Parathyroid adenoma (tissue), 2 donors: ENCODE data around the gene VOPP1.

ENCODE experiments used
- H2AFZ ChIP-seq: fragments of 300-600 bp; sonication (generic); one replicate; pipeline ENCODE4 v1.7.0; 2017; ENCODE audit warnings: antibody characterized with exemption, mild to moderate bottlenecking
- H3K27ac ChIP-seq: fragments of 300-600 bp; sonication (generic); one replicate; pipeline ENCODE4 v1.7.0; 2017
- H3K27me3 ChIP-seq: fragments of 300-600 bp; sonication (generic); one replicate; pipeline ENCODE4 v1.7.0; 2017; ENCODE audit warnings: low read length; ENCODE audit not compliant: control insufficient read depth, insufficient read depth
- H3K36me3 ChIP-seq: fragments of 300-600 bp; sonication (generic); one replicate; pipeline ENCODE4 v1.7.0; 2017; ENCODE audit warnings: low read length; ENCODE audit not compliant: control insufficient read depth, insufficient read depth
- H3K4me1 ChIP-seq: fragments of 300-600 bp; sonication (generic); one replicate; pipeline ENCODE4 v1.7.0; 2017; ENCODE audit warnings: control low read depth
- H3K4me2 ChIP-seq: fragments of 300-600 bp; sonication (generic); one replicate; pipeline ENCODE4 v1.7.0; 2017; ENCODE audit warnings: low read length
- H3K4me3 ChIP-seq: fragments of 300-600 bp; sonication (generic); one replicate; pipeline ENCODE4 v1.7.0; 2017; ENCODE audit warnings: low read depth, low read length
- H3K79me2 ChIP-seq: fragments of 300-600 bp; sonication (generic); one replicate; pipeline ENCODE4 v1.7.0; 2017; ENCODE audit warnings: control low read depth
- H3K9ac ChIP-seq: fragments of 300-600 bp; sonication (generic); one replicate; pipeline ENCODE4 v1.7.0; 2017; ENCODE audit warnings: mild to moderate bottlenecking
- H3K9me3 ChIP-seq: fragments of 300-600 bp; sonication (generic); one replicate; pipeline ENCODE4 v1.7.0; 2017; ENCODE audit warnings: low read length; ENCODE audit not compliant: control insufficient read depth
- CTCF ChIP-seq: fragments of 300-600 bp; sonication (generic); IDR thresholded peaks from one replicate; pipeline ENCODE4 v1.7.0; 2017; ENCODE audit warnings: antibody characterized with exemption, mild to moderate bottlenecking
- donor health status: primary hyperparathyroidism.

Gene VOPP1

GRCh38 chr7:55569269-55569663, 3.0 kb downstream of the VOPP1 start:
- Histone ChIP-seq H3K4me2 (peak overlapping the region; percentile 28), H3K27me3 (no peaks in the 10 kb centered on the region), H2AFZ (peak overlapping the region; percentile 47), H3K9me3 (no peaks in the 10 kb centered on the region), H3K27ac (peak overlapping the region; percentile 21), H3K4me1 (peaks cover 14% of the 10 kb centered on the region), H3K79me2 (peaks cover 2% of the 10 kb centered on the region), H3K4me3 (peak overlapping the region; percentile 3), H3K36me3 (no peaks in the 10 kb centered on the region), H3K9ac (no peak overlapping the region)
- TF ChIP-seq CTCF = no peak

GRCh38 chr7:55568613-55569268, 3.6 kb downstream of the VOPP1 start:
- H3K4me2 ChIP-seq = peak overlapping the region; percentile 28
- no peaks in the 10 kb centered on the region for H3K27me3 ChIP-seq
- H3K79me2 ChIP-seq = peaks cover 2% of the 10 kb centered on the region
- H2AFZ ChIP-seq = peak overlapping the region; percentile 47
- TF ChIP-seq CTCF = no peak
- no peaks in the 10 kb centered on the region for H3K9me3 ChIP-seq
- H3K36me3 ChIP-seq = no peaks in the 10 kb centered on the region
- no peak overlapping the region for H3K9ac ChIP-seq
- H3K4me3 ChIP-seq = peak overlapping the region; percentile 3
- H3K4me1 ChIP-seq = peaks cover 12% of the 10 kb centered on the region
- peak overlapping the region; percentile 21 for H3K27ac ChIP-seq

GRCh38 chr7:55567571-55567970, 4.7 kb downstream of the VOPP1 start:
- Histone ChIP-seq H2AFZ (no peak overlapping the region), H3K4me3 (no peak overlapping the region), H3K36me3 (no peaks in the 10 kb centered on the region), H3K4me2 (no peak overlapping the region), H3K27ac (no peak overlapping the region), H3K79me2 (peaks cover 3% of the 10 kb centered on the region), H3K9ac (no peak overlapping the region), H3K27me3 (no peaks in the 10 kb centered on the region), H3K4me1 (peaks cover 4% of the 10 kb centered on the region), H3K9me3 (no peaks in the 10 kb centered on the region)
- no peak for TF ChIP-seq CTCF

- Histone ChIP-seq H3K4me3 (no peak overlapping the region), H3K9ac (no peak overlapping the region), H3K36me3 (no peaks in the 10 kb centered on the region), H3K4me2 (no peak overlapping the region), H3K27me3 (no peaks in the 10 kb centered on the region), H2AFZ (no peak overlapping the region), H3K27ac (no peak overlapping the region), H3K9me3 (no peaks in the 10 kb centered on the region), H3K79me2 (peaks cover 12% of the 10 kb centered on the region), H3K4me1 (peaks cover 4% of the 10 kb centered on the region)
- TF ChIP-seq CTCF = no peak
These were observed 6.6 kb downstream of the VOPP1 start for GRCh38 chr7:55565681-55566080.
